Uterus (tissue), 4 donors: ENCODE measurements around the gene INSL6. TPM values are rescaled to one million over a fixed set of nuclear protein-coding genes. Genes with fewer than 3 reads are reported as not detected.

Experiments
- DNase-seq, 2 donors: peaks; one replicate each; pipeline ENCODE4 v3.0.0-alpha.2; 2019 to 2020
- H3K27ac ChIP-seq, 2 donors: fragments of 200-600 bp; sonication (generic); 1 replicate in 1 of 2; 2 replicates in 1 of 2; pipeline ENCODE4 v1.5.1; 2016 to 2018
- H3K27me3 ChIP-seq, 2 donors: fragments of 200-600 bp; sonication (generic); one replicate each; pipeline ENCODE4 v1.5.1; 2018 to 2019; ENCODE audit warnings: control low read depth in 1 of 2
- H3K36me3 ChIP-seq, 2 donors: fragments of 200-600 bp; sonication (generic); one replicate each; pipeline ENCODE4 v1.5.1; 2019; ENCODE audit warnings: control low read depth in 1 of 2
- H3K4me1 ChIP-seq, 2 donors: fragments of 200-600 bp; sonication (generic); one replicate each; pipeline ENCODE4 v1.5.1; 2018 to 2019; ENCODE audit warnings: control low read depth in 1 of 2
- H3K4me3 ChIP-seq, 2 donors: fragments of 200-600 bp; sonication (generic); 1 replicate in 1 of 2; 2 replicates in 1 of 2; pipeline ENCODE4 v1.5.1; 2018 to 2019; ENCODE audit warnings: mild to moderate bottlenecking in 1 of 2
- H3K9me3 ChIP-seq, 2 donors: fragments of 200-600 bp; sonication (generic); one replicate each; pipeline ENCODE4 v1.5.1; 2019; ENCODE audit warnings: control low read depth in 1 of 2
- CTCF ChIP-seq, 4 experiments: fragments of 200-600 bp in 2 of 4; fragments of 450-650 bp in 2 of 4; sonication (generic) in 2 of 4; IDR thresholded peaks; one replicate each; pipeline ENCODE4 v1.5.1; 2016 to 2019; ENCODE audit warnings: antibody characterized with exemption in 4 of 4, mild to moderate bottlenecking in 2 of 4, moderate library complexity in 1 of 4
- POLR2A ChIP-seq, 2 donors: fragments of 450-650 bp; IDR thresholded peaks; one replicate each; pipeline ENCODE4 v1.6.1; 2016; ENCODE audit warnings: antibody characterized with exemption in 2 of 2, mild to moderate bottlenecking in 1 of 2, moderate library complexity in 1 of 2
- intact Hi-C: fragments of 100-400 bp; cut with DNase I; formaldehyde crosslinking; loops from one replicate; pipeline ENCODE4 v1.15.1; 2023; ENCODE audit warnings: low total_unique reads
- total RNA-seq, 4 donors: library from RNA; depleted of rRNA in 3 of 4; stranded (reverse); fragments of >200 nt in 3 of 4; gene quantifications; one replicate each; pipeline versions ENCODE4 v1.1.0 to v1.2.4, GENCODE V29; 2014 to 2023
- donor health status: DM: yes; HTN: yes; CAD: no.

INSL6 gene, protein sequence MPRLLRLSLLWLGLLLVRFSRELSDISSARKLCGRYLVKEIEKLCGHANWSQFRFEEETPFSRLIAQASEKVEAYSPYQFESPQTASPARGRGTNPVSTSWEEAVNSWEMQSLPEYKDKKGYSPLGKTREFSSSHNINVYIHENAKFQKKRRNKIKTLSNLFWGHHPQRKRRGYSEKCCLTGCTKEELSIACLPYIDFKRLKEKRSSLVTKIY
- total RNA-seq = under 1 TPM in 1 of 4 donors, not detected in 3; 0.48 TPM

- no peaks in the 10 kb centered on the region for H3K4me1 ChIP-seq
- H3K27ac ChIP-seq = no peak within 1 kb of the TSS
- no peak for DNase-seq
- TF ChIP-seq POLR2A (IDR thresholded peaks at IDR 0.05) (no peak), CTCF (IDR thresholded peaks at IDR 0.05) (no peak)
- intact Hi-C loops = no loop called here
- H3K27me3 ChIP-seq = no peaks in the 10 kb centered on the region
- H3K9me3 ChIP-seq = no peaks in the 10 kb centered on the region
- H3K4me3 ChIP-seq = no peak within 1 kb of the TSS
- H3K36me3 ChIP-seq = no peaks in the 10 kb centered on the region
These were observed at the start of gene INSL6 for GRCh38 chr9:5185220-5185840. INSL6 (minus strand) TSS chr9:5185639; CDS start chr9:5185602, 37 bp downstream.

DNA sequence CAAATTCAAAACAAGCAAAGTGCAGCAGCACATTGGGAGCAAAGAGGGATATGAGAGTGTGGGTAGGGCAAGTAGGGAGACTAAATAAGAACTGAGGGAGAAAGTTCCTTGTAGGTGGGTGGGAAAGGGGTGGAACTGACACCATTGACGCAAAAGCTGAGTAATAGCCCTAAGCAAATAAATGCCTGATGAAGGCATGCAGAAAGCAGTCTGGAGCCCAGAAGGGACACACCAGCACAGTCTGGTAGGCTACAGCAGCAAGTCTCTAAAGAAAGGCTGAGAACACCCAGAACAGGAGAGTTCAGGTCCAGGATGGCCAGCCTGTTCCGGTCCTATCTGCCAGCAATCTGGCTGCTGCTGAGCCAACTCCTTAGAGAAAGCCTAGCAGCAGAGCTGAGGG lies 45.8 kb upstream of the INSL6 start, which contains the start of gene INSL4:
Gene INSL4 (plus strand): TSS at position 208 of the 400 bp plus-strand sequence. CDS start 105 bp downstream, at position 313.
- H3K9me3 ChIP-seq = no peaks in the 10 kb centered on the region
- intact Hi-C loops = no loop called here

GRCh38 chr9:5230554-5230953 lies 45.1 kb upstream of the INSL6 start:
- DNase-seq = no peak
- Histone ChIP-seq H3K4me1 (no peaks in the 10 kb centered on the region), H3K4me3 (no peak overlapping the region), H3K36me3 (no peaks in the 10 kb centered on the region), H3K27me3 (no peaks in the 10 kb centered on the region), H3K9me3 (no peaks in the 10 kb centered on the region), H3K27ac (no peak overlapping the region)
- intact Hi-C loops = no loop called here
- TF ChIP-seq POLR2A (IDR thresholded peaks at IDR 0.05) = no peak
- no peak for TF ChIP-seq CTCF (IDR thresholded peaks at IDR 0.05)

More for the DNA sequence above, 45.8 kb upstream of the INSL6 start, which contains the start of gene INSL4:
- Histone ChIP-seq H3K27ac (no peak within 1 kb of the TSS), H3K4me1 (no peaks in the 10 kb centered on the region), H3K36me3 (no peaks in the 10 kb centered on the region), H3K4me3 (no peak within 1 kb of the TSS), H3K27me3 (no peaks in the 10 kb centered on the region)
- DNase-seq = no peak
- no peak for TF ChIP-seq CTCF (IDR thresholded peaks at IDR 0.05)
- no peak for TF ChIP-seq POLR2A (IDR thresholded peaks at IDR 0.05)

DNA sequence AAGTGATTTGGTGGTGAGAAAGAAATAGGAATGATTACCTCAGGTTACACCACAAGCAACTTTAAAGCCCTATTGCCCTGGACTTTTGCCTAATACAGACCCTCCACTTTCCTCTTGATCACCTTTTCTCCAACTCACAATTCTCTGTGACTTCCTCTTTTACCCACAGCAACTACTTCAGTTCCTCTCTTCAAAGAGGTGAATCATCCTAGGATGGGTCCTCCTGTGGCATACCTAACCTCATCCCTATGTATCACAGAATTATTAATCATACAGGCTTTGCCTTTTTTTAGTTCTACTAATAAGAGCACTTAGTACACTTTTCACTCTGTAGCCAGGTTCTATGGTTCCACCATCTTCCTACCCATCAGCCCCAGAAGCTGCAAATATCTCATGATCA lies 19.6 kb upstream of the INSL6 start:
- no peaks in the 10 kb centered on the region for H3K36me3 ChIP-seq
- no peak overlapping the region for H3K27ac ChIP-seq
- H3K27me3 ChIP-seq = no peaks in the 10 kb centered on the region
- no peaks in the 10 kb centered on the region for H3K4me1 ChIP-seq
- intact Hi-C loops = no loop called here
- H3K4me3 ChIP-seq = no peak overlapping the region
- TF ChIP-seq CTCF (IDR thresholded peaks at IDR 0.05) = no peak
- TF ChIP-seq POLR2A (IDR thresholded peaks at IDR 0.05) = no peak
- no peaks in the 10 kb centered on the region for H3K9me3 ChIP-seq
- DNase-seq = no peak

DNA sequence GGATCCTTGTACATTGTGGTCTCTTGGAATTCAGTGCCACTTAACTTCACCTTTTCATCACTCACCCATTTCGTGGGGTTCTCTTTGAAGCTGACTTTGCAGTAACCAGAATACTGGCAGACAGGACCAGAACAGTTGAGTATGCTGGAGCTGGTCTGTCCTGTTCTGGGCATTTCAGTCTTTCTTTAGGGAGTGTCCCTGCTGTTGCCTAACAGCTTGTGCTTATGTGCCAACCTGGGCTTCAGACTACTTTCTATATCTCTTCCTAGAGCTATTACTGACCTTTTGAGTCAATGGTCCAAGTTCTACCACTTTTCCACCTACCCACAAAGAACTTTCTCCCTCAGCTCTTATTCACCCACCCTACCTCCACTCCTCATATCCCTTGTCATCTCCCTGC lies 10.0 kb upstream of the INSL6 start:
- no peak for DNase-seq
- no peaks in the 10 kb centered on the region for H3K36me3 ChIP-seq
- intact Hi-C loops = no loop called here
- H3K27ac ChIP-seq = no peak overlapping the region
- H3K4me1 ChIP-seq = no peaks in the 10 kb centered on the region
- no peak overlapping the region for H3K4me3 ChIP-seq
- H3K27me3 ChIP-seq = no peaks in the 10 kb centered on the region
- TF ChIP-seq POLR2A (IDR thresholded peaks at IDR 0.05) (no peak), CTCF (IDR thresholded peaks at IDR 0.05) (no peak)
- H3K9me3 ChIP-seq = no peaks in the 10 kb centered on the region
